MCF 10A (cell line): ENCODE measurements around the gene ALOX5. TPM values are rescaled to one million over a fixed set of nuclear protein-coding genes. Genes with fewer than 3 reads are reported as not detected.

Experiments used
- BruUV-seq: library from RNA; stranded (reverse); fragments of 400-500 nt; replicated peaks from 2 replicates; lab custom pipeline; 2021; lab: Mats Ljungman, UMichigan
- CTCF ChIA-PET: fragments of 300-600 bp; sonication (Branson Sonifier 250); formaldehyde crosslinking; extraction: SDS; loops from one replicate; lab custom pipeline; 2021; ENCODE audit warnings: antibody characterized with exemption, inconsistent platforms; lab: Yijun Ruan, JAX
- POLR2A ChIA-PET: fragments of 300-600, 350-650 bp; sonication (Branson Sonifier 250); formaldehyde crosslinking; extraction: SDS; loops from one replicate; lab custom pipeline; 2020; ENCODE audit warnings: antibody characterized with exemption, inconsistent platforms; lab: Yijun Ruan, JAX
- DNase-seq: peaks from one replicate; pipeline ENCODE4 v3.0.0-alpha.2; 2018; ENCODE audit not compliant: unreplicated experiment
- H3K27ac Mint-ChIP-seq: one replicate; pipeline ENCODE4 v1.8.0; 2022; ENCODE audit warnings: mild to moderate bottlenecking, low read depth, mixed read lengths; ENCODE audit not compliant: unreplicated experiment
- H3K27me3 Mint-ChIP-seq: one replicate; pipeline ENCODE4 v1.8.0; 2022; ENCODE audit warnings: mixed read lengths; ENCODE audit not compliant: insufficient read depth, unreplicated experiment
- H3K36me3 Mint-ChIP-seq: one replicate; pipeline ENCODE4 v1.8.0; 2022; ENCODE audit warnings: mild to moderate bottlenecking, moderate library complexity, mixed read lengths; ENCODE audit not compliant: insufficient read depth, unreplicated experiment
- H3K4me1 Mint-ChIP-seq: one replicate; pipeline ENCODE4 v1.8.0; 2022; ENCODE audit warnings: mixed read lengths; ENCODE audit not compliant: insufficient read depth, unreplicated experiment
- H3K4me3 Mint-ChIP-seq: one replicate; pipeline ENCODE4 v1.8.0; 2022; ENCODE audit warnings: mild to moderate bottlenecking, moderate library complexity, mixed read lengths; ENCODE audit not compliant: unreplicated experiment
- H3K9me3 Mint-ChIP-seq: one replicate; pipeline ENCODE4 v1.8.0; 2022; ENCODE audit warnings: mixed read lengths; ENCODE audit not compliant: unreplicated experiment
- intact Hi-C: fragments of 100-400 bp; cut with micrococcal nuclease; formaldehyde crosslinking; loops from 2 replicates; pipeline ENCODE4 v1.14.1; 2022
- total RNA-seq: library from RNA; stranded (reverse); gene quantifications from 2 replicates; pipeline ENCODE4 v1.2.3, GENCODE V29; 2022
- TF ChIP-seq, protein P1 (sequence below): fragments of 200-600 bp; IDR thresholded peaks from one replicate; pipeline ENCODE4 v1.8.0; 2022; ENCODE audit warnings: antibody characterized with exemption, mild to moderate bottlenecking; ENCODE audit not compliant: unreplicated experiment

The ALOX5 gene
- total RNA-seq, 1 experiment from 2014 or later: not detected

DNA sequence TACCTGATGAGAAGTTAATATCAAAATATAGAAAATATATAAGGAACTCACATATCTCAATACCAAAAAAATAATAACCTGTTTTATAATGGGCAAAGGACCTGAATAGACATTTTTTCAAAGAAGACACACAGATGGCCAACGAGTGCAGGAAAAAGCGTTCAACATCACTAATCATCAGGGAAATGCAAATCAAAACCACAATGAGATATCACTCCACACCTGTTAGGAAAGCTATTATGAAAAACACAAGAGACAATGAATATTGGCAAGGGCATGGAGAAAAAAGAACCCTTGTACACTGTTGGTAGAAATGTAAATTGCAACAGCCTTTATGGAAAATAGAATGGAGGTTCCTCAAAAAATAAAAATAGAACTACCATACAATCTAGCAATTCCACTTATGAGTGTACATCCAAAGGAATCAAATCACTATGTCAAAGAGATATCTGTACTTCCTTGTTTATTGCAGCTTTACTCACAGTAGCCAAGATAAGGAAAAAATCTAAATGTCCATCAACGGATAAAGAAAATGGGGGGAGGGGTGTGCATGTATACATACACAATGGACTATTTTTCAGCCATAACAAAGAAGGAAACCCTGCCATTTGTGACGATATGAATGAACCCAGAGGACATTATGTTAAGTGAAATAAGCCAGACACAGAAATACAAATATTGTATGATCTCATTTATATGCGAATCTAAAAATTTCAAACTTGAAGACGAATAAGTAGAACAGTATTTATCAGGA is 3.6 kb upstream of the ALOX5 start:
- Mint-ChIP-seq H3K27me3 (peaks cover 55% of the 10 kb centered on the region), H3K4me1 (no peaks in the 10 kb centered on the region), H3K27ac (no peak overlapping the region), H3K4me3 (no peak overlapping the region), H3K9me3 (no peaks in the 10 kb centered on the region), H3K36me3 (no peaks in the 10 kb centered on the region)
- intact Hi-C loops: no loop called here
- TF ChIP-seq, protein P1, sequence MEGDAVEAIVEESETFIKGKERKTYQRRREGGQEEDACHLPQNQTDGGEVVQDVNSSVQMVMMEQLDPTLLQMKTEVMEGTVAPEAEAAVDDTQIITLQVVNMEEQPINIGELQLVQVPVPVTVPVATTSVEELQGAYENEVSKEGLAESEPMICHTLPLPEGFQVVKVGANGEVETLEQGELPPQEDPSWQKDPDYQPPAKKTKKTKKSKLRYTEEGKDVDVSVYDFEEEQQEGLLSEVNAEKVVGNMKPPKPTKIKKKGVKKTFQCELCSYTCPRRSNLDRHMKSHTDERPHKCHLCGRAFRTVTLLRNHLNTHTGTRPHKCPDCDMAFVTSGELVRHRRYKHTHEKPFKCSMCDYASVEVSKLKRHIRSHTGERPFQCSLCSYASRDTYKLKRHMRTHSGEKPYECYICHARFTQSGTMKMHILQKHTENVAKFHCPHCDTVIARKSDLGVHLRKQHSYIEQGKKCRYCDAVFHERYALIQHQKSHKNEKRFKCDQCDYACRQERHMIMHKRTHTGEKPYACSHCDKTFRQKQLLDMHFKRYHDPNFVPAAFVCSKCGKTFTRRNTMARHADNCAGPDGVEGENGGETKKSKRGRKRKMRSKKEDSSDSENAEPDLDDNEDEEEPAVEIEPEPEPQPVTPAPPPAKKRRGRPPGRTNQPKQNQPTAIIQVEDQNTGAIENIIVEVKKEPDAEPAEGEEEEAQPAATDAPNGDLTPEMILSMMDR: no peak
- BruUV-seq: no TSS peak
- CTCF ChIA-PET: interaction anchor here (0.7 kb wide), 1 partner anchor 136 kb away, joined by 3 read pairs; no protein-coding TSS in a partner anchor
- POLR2A ChIA-PET: no interaction called here
- no peak for DNase-seq

DNA sequence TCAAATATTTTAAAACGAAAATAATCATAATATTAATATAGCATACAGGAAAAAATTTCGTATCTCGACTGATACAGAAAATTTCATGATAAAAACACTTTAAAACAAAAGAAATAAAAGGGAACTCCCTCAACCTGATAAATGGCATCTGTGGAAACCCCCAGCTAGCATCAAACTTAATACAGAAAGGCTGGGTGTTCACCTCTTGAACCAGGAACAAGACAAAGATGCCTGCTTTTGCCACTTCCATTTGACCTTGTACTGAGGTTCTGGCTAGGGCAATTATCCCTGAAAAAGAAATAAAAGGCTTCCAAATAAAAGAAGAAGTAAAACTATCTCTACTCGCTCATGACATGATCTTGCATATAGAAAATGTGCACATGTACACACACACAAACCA is 2.5 kb upstream of the ALOX5 start:
- intact Hi-C loops: no loop called here
- DNase-seq: no peak
- ChIA-PET CTCF (no interaction called here), POLR2A (no interaction called here)
- no peak overlapping the region for H3K4me3 Mint-ChIP-seq
- no peaks in the 10 kb centered on the region for H3K36me3 Mint-ChIP-seq
- no TSS peak for BruUV-seq
- H3K27ac Mint-ChIP-seq: no peak overlapping the region
- no peaks in the 10 kb centered on the region for H3K9me3 Mint-ChIP-seq
- no peaks in the 10 kb centered on the region for H3K4me1 Mint-ChIP-seq
- peaks cover 55% of the 10 kb centered on the region for H3K27me3 Mint-ChIP-seq
- TF ChIP-seq, protein P1: no peak

DNA sequence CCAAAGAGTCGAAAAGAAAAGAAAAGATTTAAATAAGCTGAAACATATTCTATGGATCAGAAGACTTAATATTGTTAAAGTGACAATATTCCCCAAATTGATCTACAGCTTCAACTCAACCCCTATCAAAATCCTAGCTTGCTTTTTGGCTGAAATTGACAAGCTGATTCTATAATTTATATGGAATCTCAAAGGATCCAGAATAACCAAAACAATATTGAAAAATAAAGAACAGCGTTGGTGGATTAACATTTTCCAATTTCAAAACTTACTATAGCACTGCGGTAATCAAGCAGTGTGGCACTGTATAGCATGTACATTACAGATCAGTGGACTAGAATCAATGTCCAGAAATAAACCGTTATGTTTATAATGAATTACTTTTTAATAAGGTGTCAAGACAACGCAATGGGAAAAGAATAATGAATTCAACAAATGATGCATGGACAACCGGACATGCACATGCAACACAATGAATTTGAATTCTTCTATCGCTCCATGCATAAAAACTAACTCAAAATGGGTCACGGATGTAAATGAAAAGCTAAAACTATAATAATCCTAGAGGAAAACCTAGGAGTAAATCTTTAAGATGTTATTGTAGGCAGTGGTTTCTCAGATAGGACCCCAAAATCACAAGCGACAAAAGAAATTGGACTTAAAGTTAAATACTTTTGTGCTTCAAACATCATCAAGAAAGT is 1.6 kb upstream of the ALOX5 start:
- BruUV-seq: no TSS peak
- ChIA-PET POLR2A (no interaction called here), CTCF (no interaction called here)
- Mint-ChIP-seq H3K27me3 (peaks cover 63% of the 10 kb centered on the region), H3K4me1 (no peaks in the 10 kb centered on the region), H3K36me3 (no peaks in the 10 kb centered on the region), H3K27ac (no peak overlapping the region), H3K4me3 (no peak overlapping the region), H3K9me3 (no peaks in the 10 kb centered on the region)
- no peak for DNase-seq
- intact Hi-C loops: no loop called here
- TF ChIP-seq, protein P1: no peak

DNA sequence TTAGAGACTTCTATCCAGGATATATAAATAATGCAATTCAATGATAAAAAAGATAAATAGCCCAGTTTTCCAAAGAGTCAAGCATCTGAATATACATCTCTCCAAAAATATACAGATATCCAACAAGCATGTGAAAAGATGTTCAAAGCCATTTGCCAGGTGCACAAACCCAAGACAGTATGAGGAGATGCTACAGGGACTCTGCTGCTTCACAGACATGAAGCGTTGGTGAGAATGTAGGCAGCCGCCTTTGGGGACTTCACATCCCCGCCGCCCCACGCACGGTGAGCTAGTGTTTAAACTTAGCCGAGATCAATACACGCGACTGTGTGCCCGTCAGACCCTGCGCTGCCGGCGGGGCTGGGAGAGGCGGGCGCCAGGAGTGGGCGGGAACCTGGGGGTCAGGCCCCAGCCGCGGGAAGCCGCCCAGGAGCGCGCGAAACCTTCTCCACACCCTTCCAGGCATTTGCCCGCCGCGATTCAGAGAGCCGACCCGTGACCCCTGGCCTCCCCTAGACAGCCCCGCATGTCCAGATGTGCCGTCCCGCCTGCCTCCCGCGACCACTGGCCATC is 927 bp upstream of the ALOX5 start:
- Mint-ChIP-seq H3K27ac (no peak overlapping the region), H3K27me3 (peaks cover 70% of the 10 kb centered on the region), H3K36me3 (no peaks in the 10 kb centered on the region), H3K4me1 (no peaks in the 10 kb centered on the region), H3K4me3 (no peak overlapping the region), H3K9me3 (no peaks in the 10 kb centered on the region)
- ChIA-PET CTCF (no interaction called here), POLR2A (no interaction called here)
- TF ChIP-seq, protein P1: no peak
- no TSS peak for BruUV-seq
- intact Hi-C loops: no loop called here
- no peak for DNase-seq
